GM12878 (cell line): ENCODE data around the gene HMCN2. TPM values are rescaled to one million over a fixed set of nuclear protein-coding genes. Genes with fewer than 3 reads are reported as not detected.

Experiments used
- ATAC-seq: fragments of 200-7000 bp; cut with Tn5 transposase; 3 replicates; pipeline ENCODE4 v1.9.1; 2020; ENCODE audit warnings: mild to moderate bottlenecking, moderate library complexity
- BruUV-seq: library from RNA; stranded (reverse); fragments of 400-500 nt; replicated peaks from 2 replicates; lab custom pipeline; 2021; lab: Mats Ljungman, UMichigan
- CTCF ChIA-PET: fragments of 300-600 bp; sonication (Branson Sonifier 250); formaldehyde crosslinking; extraction: SDS; loops from one replicate; lab custom pipeline; 2021; ENCODE audit warnings: inconsistent platforms; lab: Yijun Ruan, JAX
- POLR2A ChIA-PET: fragments of 350-600 bp; formaldehyde crosslinking; extraction: SDS; loops from one replicate; lab custom pipeline; 2021; ENCODE audit warnings: inconsistent platforms; lab: Charles Lee
- RAD21 ChIA-PET: fragments of 300-600 bp; sonication (Branson Sonifier 250); formaldehyde crosslinking; loops from one replicate; lab custom pipeline; 2023; ENCODE audit warnings: antibody characterized with exemption; ENCODE audit not compliant: unreplicated experiment; lab: Charles Lee
- SMC1A ChIA-PET: fragments of 300-600 bp; sonication (Branson Sonifier 250); formaldehyde crosslinking; loops from one replicate; lab custom pipeline; 2023; ENCODE audit not compliant: unreplicated experiment, uncharacterized antibody; lab: Charles Lee
- DNase-seq: peaks from one replicate; pipeline ENCODE4 v3.0.0-alpha.2; 2011; ENCODE audit warnings: low read depth, low spot score
- FAIRE-seq: peaks from 3 replicates; lab custom pipeline; 2011; peaks lifted over from hg19 to GRCh38; lab: Jason Lieb, UNC
- H2AFZ ChIP-seq: 2 replicates; pipeline ENCODE4 v1.6.0; 2011; ENCODE audit warnings: low read depth, low read length, control low read depth; ENCODE audit not compliant: control insufficient read depth
- H3K27ac ChIP-seq: 2 replicates; pipeline ENCODE4 v1.5.1; 2011; ENCODE audit warnings: control low read depth; ENCODE audit not compliant: control insufficient read depth, insufficient read depth
- H3K27me3 ChIP-seq, 2 experiments: replicated peaks in 1 of 2; 2 replicates each; pipeline versions ENCODE4 v1.6.0 to v1.6.1; 2011; ENCODE audit warnings: low read length in 1 of 2; ENCODE audit not compliant: control insufficient read depth in 2 of 2, insufficient read depth in 2 of 2
- H3K36me3 ChIP-seq, 2 experiments: 2 replicates each; pipeline ENCODE4 v1.5.1; 2011; ENCODE audit warnings: low read length in 1 of 2; ENCODE audit not compliant: control insufficient read depth in 2 of 2, insufficient read depth in 2 of 2
- H3K4me1 ChIP-seq: 2 replicates; pipeline ENCODE4 v1.6.1; 2011; ENCODE audit warnings: mild to moderate bottlenecking, low read length, moderate library complexity, mixed read lengths; ENCODE audit not compliant: control insufficient read depth, insufficient read depth
- H3K4me2 ChIP-seq: 2 replicates; pipeline ENCODE4 v1.6.0; 2011; ENCODE audit warnings: control low read depth; ENCODE audit not compliant: control insufficient read depth, insufficient read depth
- H3K4me3 ChIP-seq: fragments of 200-600 bp; sonication (generic); 2 replicates; pipeline ENCODE4 v1.5.1; 2016
- H3K79me2 ChIP-seq: 2 replicates; pipeline ENCODE4 v1.6.0; 2011; ENCODE audit warnings: low read length; ENCODE audit not compliant: control insufficient read depth, insufficient read depth
- H3K9ac ChIP-seq: 2 replicates; pipeline ENCODE4 v1.8.0; 2011; ENCODE audit warnings: low read length, control low read depth, mixed read lengths; ENCODE audit not compliant: control insufficient read depth, insufficient read depth
- H3K9me3 ChIP-seq: replicated peaks from 3 replicates; pipeline ENCODE4 v1.5.1; 2011; ENCODE audit warnings: mild to moderate bottlenecking, low read length; ENCODE audit not compliant: control insufficient read depth, insufficient read depth
- H4K20me1 ChIP-seq: 2 replicates; pipeline ENCODE4 v1.6.0; 2011; ENCODE audit not compliant: control insufficient read depth, insufficient read depth
- ATF3 ChIP-seq: IDR thresholded peaks from 2 replicates; pipeline ENCODE4 v1.6.1; 2011; ENCODE audit warnings: low read depth, mild to moderate bottlenecking, low read length, moderate library complexity, borderline replicate concordance; ENCODE audit errors: extremely low read depth
- ATF7 ChIP-seq: fragments of 450-650 bp; IDR thresholded peaks from 2 replicates; pipeline ENCODE4 v1.6.1; 2016; ENCODE audit warnings: low read depth, mild to moderate bottlenecking
- BMI1 ChIP-seq: fragments of 450-650 bp; IDR thresholded peaks from 2 replicates; pipeline ENCODE4 v1.6.1; 2016; ENCODE audit warnings: mild to moderate bottlenecking, moderate library complexity, borderline replicate concordance
- CBX5 ChIP-seq: sonication (generic); IDR thresholded peaks from 2 replicates; pipeline ENCODE4 v1.6.1; 2016; ENCODE audit warnings: low read depth, moderate library complexity, mild to moderate bottlenecking, inconsistent platforms
- GABPA ChIP-seq: IDR thresholded peaks from 2 replicates; pipeline ENCODE4 v1.6.1; 2014; ENCODE audit warnings: antibody characterized with exemption, low read depth, mild to moderate bottlenecking, inconsistent platforms
- MEF2A ChIP-seq: IDR thresholded peaks from 2 replicates; pipeline ENCODE4 v1.6.1; 2011; ENCODE audit warnings: low read depth, mild to moderate bottlenecking, low read length, moderate library complexity; ENCODE audit not compliant: insufficient read depth
- MTA3 ChIP-seq: IDR thresholded peaks from 2 replicates; pipeline ENCODE4 v1.6.1; 2012; ENCODE audit warnings: low read length, inconsistent platforms, borderline replicate concordance
- MYC ChIP-seq: IDR thresholded peaks from 2 replicates; pipeline ENCODE4 v1.6.1; 2011; ENCODE audit warnings: mild to moderate bottlenecking, low read length, moderate library complexity, inconsistent platforms; ENCODE audit not compliant: insufficient read depth, insufficient replicate concordance, insufficient read length, severe bottlenecking
- NFXL1 ChIP-seq: fragments of 450-650 bp; IDR thresholded peaks from 2 replicates; pipeline ENCODE4 v1.6.1; 2017; ENCODE audit warnings: antibody characterized with exemption, mild to moderate bottlenecking, borderline replicate concordance
- NR2C2 ChIP-seq: IDR thresholded peaks from 2 replicates; pipeline ENCODE4 v1.6.1; 2011; ENCODE audit warnings: borderline replicate concordance, low read depth; ENCODE audit not compliant: control insufficient read depth, insufficient read length
- PML ChIP-seq: IDR thresholded peaks from 2 replicates; pipeline ENCODE4 v1.6.1; 2012; ENCODE audit warnings: low read length, inconsistent platforms
- POLR2A ChIP-seq: IDR thresholded peaks from 2 replicates; pipeline ENCODE4 v1.6.1; 2011; ENCODE audit warnings: low read depth, mild to moderate bottlenecking, low read length
- POLR2AphosphoS5 ChIP-seq: IDR thresholded peaks from 2 replicates; pipeline ENCODE4 v1.6.1; 2011; ENCODE audit warnings: mild to moderate bottlenecking, low read length, inconsistent platforms
- POU2F2 ChIP-seq: IDR thresholded peaks from 3 replicates; pipeline ENCODE4 v1.6.1; 2011; ENCODE audit warnings: low read depth, mild to moderate bottlenecking, low read length, borderline replicate concordance
- RB1 ChIP-seq: fragments of 450-650 bp; formaldehyde crosslinking; IDR thresholded peaks from 2 replicates; pipeline ENCODE4 v1.6.1; 2017; ENCODE audit warnings: mild to moderate bottlenecking, borderline replicate concordance
- REST ChIP-seq: IDR thresholded peaks from 2 replicates; pipeline ENCODE4 v1.6.1; 2012; ENCODE audit warnings: mild to moderate bottlenecking, low read depth, low read length
- whole genome bisulfite sequencing: methylation state at CpG from one replicate; pipeline ENCODE4 v1.1.6; 2016; ENCODE audit warnings: low lambda C conversion rate; ENCODE audit not compliant: insufficient replicate concordance, insufficient coverage; ENCODE audit errors: missing lambda C conversion rate; 5-methylcytosine and 5-hydroxymethylcytosine counted together
- in situ Hi-C: fragments of 300-500 bp; cut with MboI; formaldehyde crosslinking; loops from 9 replicates; pipeline ENCODE4 v1.14.3; 2018; ENCODE audit warnings: mixed read lengths
- intact Hi-C: fragments of 100-400 bp; cut with micrococcal nuclease; formaldehyde crosslinking; loops from one replicate; pipeline ENCODE4 v1.14.2; 2022; ENCODE audit not compliant: unreplicated experiment
- polyA plus RNA-seq, 11 experiments: library from polyadenylated mRNA; depleted of rRNA in 4 of 11; unstranded in 6 of 11; stranded (reverse) in 5 of 11; fragments of >200 nt; fragmentation: Nextera tagmentation in 4 of 11; fragmentation: Illumina TruSeq in 1 of 11; extraction: Ambion mirVana in 4 of 11; extraction: Trizol in 1 of 11; gene quantifications; 1 replicate in 1 of 11; 2 replicates in 10 of 11; pipeline versions ENCODE4 v1.2.1 to v1.2.3, GENCODE V29; 2011 to 2016; ENCODE audit warnings: inconsistent platforms in 2 of 11, missing spikeins in 2 of 11, low read depth in 1 of 11
- total RNA-seq, 4 experiments: library from RNA; depleted of rRNA in 3 of 4; stranded (reverse); fragments of >200 nt in 3 of 4; fragmentation: Illumina TruSeq in 1 of 4; extraction: Trizol in 1 of 4; gene quantifications; 2 replicates each; pipeline versions ENCODE4 v1.2.1 to v1.2.3, GENCODE V29; 2013 to 2021

The HMCN2 gene
- total and polyA plus RNA-seq, 10 of the 15 experiments (the other 5 are each of a cell fraction or from before 2014, with no cell fraction given): 0.04 TPM; not detected in 9

- POLR2A ChIA-PET: no interaction called here
- no peak for FAIRE-seq
- H3K4me1 ChIP-seq: no peaks in the 10 kb centered on the region
- no peak overlapping the region for H3K4me3 ChIP-seq
- H3K27ac ChIP-seq: no peak overlapping the region
- intact Hi-C loops (no loop called here), in situ Hi-C loops (no loop called here)
- TF ChIP-seq POU2F2 (no peak), MTA3 (no peak), POLR2AphosphoS5 (no peak), CBX5 (no peak), NR2C2 (no peak), REST (no peak), BMI1 (no peak), RB1 (no peak), NFXL1 (no peak), PML (no peak), ATF7 (no peak), GABPA (no peak), ATF3 (no peak), POLR2A (no peak), MEF2A (no peak), MYC (no peak)
- no peaks in the 10 kb centered on the region for H3K79me2 ChIP-seq
- SMC1A ChIA-PET: interaction anchor here (0.6 kb wide), 1 partner anchor 72 kb away, joined by 3 read pairs; no protein-coding TSS in a partner anchor
- RAD21 ChIA-PET: no interaction called here
- no peak for DNase-seq
- H3K9me3 ChIP-seq: no peaks in the 10 kb centered on the region
- CTCF ChIA-PET: interaction anchor here (0.9 to 1.6 kb wide), 2 partner anchors 26 to 111 kb away, joined by 4 read pairs; no protein-coding TSS in a partner anchor
- no peaks in the 10 kb centered on the region for H4K20me1 ChIP-seq
- WGBS: 71% methylated on average over 10 of the region's 10 CpGs
- H3K27me3 ChIP-seq: peaks cover 0 to 2% of the 10 kb centered on the region in 2 experiments; a peak in 1 of 4 replicates
- ATAC-seq: no peak
- no peak overlapping the region for H2AFZ ChIP-seq
- no peak overlapping the region for H3K4me2 ChIP-seq
- BruUV-seq: no TSS peak
- no peaks in the 10 kb centered on the region for H3K36me3 ChIP-seq
- H3K9ac ChIP-seq: no peak overlapping the region
Measured at GRCh38 chr9:130217838-130218237, 47.7 kb upstream of the HMCN2 start.
